NT2/D1 (cell line): ENCODE results near the gene B3GNT5.

Experiments used
- SUZ12 ChIP-seq: IDR thresholded peaks from 2 replicates; pipeline ENCODE4 v1.6.1; 2011; ENCODE audit not compliant: insufficient read length, insufficient read depth; ENCODE audit errors: extremely low read depth
- YY1 ChIP-seq: IDR thresholded peaks from 2 replicates; pipeline ENCODE4 v1.6.1; 2011; ENCODE audit not compliant: insufficient read length, insufficient read depth
- ZNF274 ChIP-seq: IDR thresholded peaks from 2 replicates; pipeline ENCODE4 v1.6.1; 2011; ENCODE audit warnings: mild to moderate bottlenecking, low read depth, low read length

- TF ChIP-seq ZNF274 (no peak), YY1 (no peak), SUZ12 (no peak)
Measured at GRCh38 chr3:183229178-183229577, 23.9 kb upstream of the B3GNT5 start.
